ENCODE measurements around the gene ZBTB1.
"Not testable (repeated sequence)": the region's sequence is repeated elsewhere in the genome, so short reads cannot be mapped to it uniquely, and the experiment has no call there.

The ZBTB1 gene

GRCh38 chr14:64496764-64497163 lies 7.8 kb upstream of the ZBTB1 start:
- no peak for DNase-seq (ENCODE audit: low spot score)

DNA sequence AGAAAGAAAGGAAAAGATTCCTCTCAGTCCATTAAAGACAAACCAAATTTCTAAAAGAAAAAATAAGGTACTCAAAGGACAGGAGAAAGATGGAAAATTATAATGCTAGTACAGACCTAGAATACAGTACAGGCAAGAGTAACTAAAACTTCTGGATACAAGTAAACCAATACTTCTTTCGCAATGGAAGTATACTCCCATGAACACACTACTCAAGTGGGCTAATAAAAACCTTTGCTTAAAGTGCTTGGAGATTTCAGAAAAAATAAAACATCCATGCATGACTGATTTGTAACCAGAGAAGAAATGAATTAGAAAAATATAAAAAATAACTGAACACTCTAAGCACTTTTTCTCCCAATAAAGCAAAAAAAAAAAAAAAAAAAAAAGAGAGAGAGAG lies 4.5 kb upstream of the ZBTB1 start:
- no peak for DNase-seq (ENCODE audit: low spot score)

- DNase-seq (ENCODE audit: low spot score) = no peak
Measured at GRCh38 chr14:64501411-64502171, 3.0 kb upstream of the ZBTB1 start.

GRCh38 chr14:64502456-64502855 lies 2.1 kb upstream of the ZBTB1 start:
- DNase-seq (ENCODE audit: low spot score) = no peak

DNA sequence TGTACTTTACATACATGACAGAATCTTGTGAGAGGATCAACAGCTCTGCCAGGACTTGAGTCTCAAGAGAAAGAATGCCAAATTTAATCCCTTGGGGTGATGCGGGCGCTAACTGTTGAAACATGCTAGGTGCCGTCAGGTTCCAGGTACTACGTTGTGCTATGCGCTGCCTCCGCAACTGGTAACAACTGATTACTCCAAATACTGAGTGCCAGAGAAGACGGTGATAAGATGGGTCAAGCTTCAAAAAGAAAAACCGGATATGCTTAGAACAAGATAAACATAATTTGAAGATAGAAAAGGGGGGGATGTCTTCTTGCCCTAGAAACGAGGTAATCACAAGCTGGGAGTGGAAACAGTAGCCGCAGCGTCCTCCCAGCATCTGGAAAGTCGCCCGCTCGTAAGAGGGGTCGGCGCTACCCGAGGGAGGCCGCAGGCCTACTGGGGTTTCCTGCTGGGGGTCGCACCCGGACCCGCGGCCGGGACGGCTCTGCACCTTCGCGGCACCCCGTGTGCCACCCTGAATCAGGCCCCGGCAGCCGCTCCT lies 1.6 kb upstream of the ZBTB1 start:
- no peak for DNase-seq (ENCODE audit: low spot score)

DNA sequence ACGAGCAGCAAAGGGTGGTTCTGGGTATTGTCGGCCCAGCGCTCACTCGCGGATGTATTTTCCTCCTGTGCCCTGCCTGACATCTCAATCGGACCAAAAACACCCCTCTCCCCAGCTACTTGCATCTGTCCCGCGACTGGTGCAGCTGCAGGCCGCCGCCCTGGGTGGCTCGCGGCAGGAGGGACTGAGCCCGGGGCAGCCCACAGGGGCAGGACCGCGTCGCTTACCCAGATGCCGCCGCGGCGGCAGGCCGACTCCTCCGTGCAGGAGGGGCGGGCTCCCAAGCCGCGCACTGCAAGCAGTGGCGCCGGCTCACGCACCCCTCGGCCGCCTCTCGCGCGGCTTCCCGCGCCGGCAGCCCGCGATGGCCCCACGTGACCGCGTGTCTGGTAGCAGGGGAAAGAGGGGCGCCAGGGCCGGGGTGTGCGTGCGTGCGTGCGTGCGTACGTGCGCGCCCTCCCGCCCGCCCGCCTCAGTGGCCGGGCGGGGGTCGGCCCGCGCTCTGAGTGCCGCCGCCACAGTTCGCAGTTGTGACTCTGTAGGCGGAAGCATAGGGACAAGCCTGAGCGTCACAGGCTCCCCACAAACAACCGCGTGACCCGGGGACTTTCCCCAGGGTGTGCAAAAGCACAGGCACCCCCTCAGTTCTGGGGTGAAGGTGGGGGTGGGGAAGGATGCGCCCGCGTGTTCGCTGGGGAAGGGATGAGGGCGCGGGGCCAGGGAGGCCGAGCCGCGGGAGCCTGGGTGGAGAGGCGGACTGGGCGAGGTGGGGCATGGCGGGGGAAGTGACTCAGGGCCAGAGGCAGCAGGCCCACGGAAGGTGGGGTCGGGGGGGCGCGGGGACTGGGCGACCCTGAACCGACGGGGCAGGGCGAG lies 898 bp upstream of the ZBTB1 start, which contains the start of gene ZBTB25:
ZBTB25 (minus strand) TSS at position 405 of the 876 bp plus-strand sequence. CDS start 13,305 bp downstream, outside the sequence.
- DNase-seq (ENCODE audit: low spot score) = peak; percentile 67

- DNase-seq (ENCODE audit: low spot score) = peak; percentile 72
Measured at GRCh38 chr14:64504897-64505794, 576 bp downstream of the ZBTB1 start.

- no peak for DNase-seq (ENCODE audit: low spot score)
Measured at GRCh38 chr14:64506721-64507120, 2.2 kb downstream of the ZBTB1 start.

DNA sequence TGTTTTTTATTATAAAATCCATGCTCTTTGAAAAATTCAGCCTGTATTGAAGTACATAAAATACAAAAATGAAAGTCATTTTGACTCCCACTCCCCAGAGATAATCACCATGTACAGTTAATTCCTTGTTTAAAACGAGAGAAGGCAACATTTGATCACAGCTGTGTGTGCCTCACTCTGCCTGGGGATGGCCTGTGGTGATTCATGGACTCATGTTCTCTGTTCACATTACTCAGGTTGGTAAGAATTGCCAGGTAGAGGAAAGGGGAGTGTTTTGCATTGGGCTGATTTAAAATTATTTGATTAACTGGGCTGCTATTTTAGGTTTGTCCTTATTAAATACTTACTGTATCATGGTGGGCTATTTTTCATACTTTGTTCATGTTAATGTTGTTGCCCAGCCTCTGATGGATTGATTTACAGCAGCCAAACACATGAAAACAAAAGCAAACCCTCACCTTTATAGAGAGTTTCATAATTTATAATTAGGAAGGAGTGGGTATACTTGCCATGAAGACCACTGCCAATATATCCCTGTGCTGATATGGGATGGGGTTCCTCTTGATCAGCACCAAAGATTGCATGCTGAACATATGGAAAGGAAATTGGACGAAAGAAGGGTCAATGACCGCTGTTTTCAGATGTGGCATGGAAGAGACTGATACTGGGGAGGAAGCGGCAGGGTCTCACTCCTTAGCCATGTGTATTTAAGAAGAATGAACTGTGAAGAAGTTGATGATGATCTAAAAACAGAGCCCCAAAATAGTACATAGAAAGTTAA lies 3.0 kb downstream of the ZBTB1 start:
- DNase-seq (ENCODE audit: low spot score) = no peak

DNA sequence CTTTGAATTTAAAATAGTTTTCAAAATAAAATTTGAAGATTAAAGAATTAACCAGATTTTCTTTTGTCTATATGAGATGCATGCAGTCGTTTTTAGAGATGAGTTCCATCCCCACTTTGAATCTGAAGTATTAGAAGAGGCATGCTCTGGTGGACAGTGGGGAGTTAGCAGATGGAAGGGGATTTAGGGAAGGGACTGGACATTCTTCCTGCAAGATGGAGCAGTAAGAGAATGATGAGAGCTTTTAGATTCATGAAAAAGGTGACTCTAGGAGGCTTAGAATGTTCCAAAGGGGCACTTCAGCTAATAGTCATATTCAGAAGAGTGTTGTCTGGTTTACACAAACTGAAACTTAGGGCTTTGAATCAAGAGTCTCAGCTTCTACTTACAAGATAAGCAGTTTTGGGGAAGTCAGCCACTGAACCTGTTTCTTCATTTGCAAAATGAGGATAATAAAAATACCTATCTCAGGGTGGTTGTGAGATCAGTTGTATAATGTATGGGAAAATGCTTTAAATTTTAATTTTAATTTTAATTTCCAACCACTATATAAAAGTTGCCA lies 3.7 kb downstream of the ZBTB1 start:
- DNase-seq (ENCODE audit: low spot score) = no peak

GRCh38 chr14:64509036-64509435 lies 4.5 kb downstream of the ZBTB1 start:
- no peak for DNase-seq (ENCODE audit: low spot score)

GRCh38 chr14:64510825-64511671 lies 6.5 kb downstream of the ZBTB1 start:
- no peak for DNase-seq (ENCODE audit: low spot score)

DNA sequence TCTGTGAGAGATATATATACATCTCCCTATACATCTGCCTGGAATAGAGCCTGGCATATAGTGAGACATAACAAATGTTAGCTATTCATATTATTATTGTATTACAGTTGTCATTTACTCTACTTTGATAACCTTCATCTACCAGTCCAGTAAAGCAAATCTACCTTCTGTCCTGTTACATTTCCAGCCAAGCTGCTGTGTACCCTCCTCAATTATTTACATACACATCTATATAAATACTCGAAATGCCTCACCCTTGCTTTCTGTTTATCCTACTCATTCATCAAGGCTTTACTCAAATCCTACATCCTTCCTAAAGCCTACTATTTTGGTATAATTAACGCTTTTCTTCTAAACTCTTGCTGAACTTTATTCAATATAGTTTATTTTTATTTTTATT lies 8.7 kb downstream of the ZBTB1 start:
- no peak for DNase-seq (ENCODE audit: low spot score)

- DNase-seq (ENCODE audit: low spot score) = no peak
Measured at GRCh38 chr14:64515053-64515452, 10.5 kb downstream of the ZBTB1 start.

GRCh38 chr14:64516969-64517368 lies 12.4 kb downstream of the ZBTB1 start:
- DNase-seq (ENCODE audit: low spot score) = no peak

GRCh38 chr14:64517667-64518066 lies 13.1 kb downstream of the ZBTB1 start:
- not testable (repeated sequence) for DNase-seq (ENCODE audit: low spot score)

GRCh38 chr14:64518229-64518628 lies 13.7 kb downstream of the ZBTB1 start:
- no peak for DNase-seq (ENCODE audit: low spot score)

- no peak for DNase-seq (ENCODE audit: low spot score)
Measured at GRCh38 chr14:64520699-64521098, 16.1 kb downstream of the ZBTB1 start.

DNA sequence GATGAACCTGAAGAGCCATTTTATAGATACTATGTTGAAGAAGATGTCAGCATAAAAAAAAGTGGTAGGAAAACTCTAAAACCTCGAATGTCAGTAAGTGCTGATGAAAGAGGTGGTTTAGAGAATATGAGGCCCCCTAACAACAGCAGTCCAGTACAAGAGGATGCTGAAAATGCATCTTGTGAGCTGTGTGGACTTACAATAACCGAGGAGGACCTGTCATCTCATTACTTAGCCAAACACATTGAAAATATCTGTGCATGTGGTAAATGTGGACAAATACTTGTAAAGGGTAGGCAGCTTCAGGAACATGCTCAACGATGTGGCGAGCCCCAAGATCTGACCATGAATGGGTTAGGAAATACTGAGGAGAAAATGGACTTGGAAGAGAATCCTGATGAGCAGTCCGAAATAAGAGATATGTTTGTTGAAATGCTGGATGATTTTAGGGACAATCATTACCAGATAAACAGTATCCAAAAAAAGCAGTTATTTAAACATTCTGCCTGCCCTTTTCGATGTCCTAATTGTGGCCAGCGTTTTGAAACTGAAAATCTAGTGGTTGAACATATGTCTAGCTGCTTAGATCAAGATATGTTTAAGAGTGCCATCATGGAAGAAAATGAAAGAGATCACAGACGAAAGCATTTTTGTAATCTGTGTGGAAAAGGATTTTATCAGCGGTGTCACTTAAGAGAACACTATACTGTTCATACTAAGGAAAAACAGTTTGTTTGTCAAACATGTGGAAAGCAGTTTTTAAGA lies 18.2 kb downstream of the ZBTB1 start:
- DNase-seq (ENCODE audit: low spot score) = no peak
